Mesothelial cell of epicardium (in vitro differentiated cells): ENCODE measurements around the gene CRYGB. TPM values are rescaled to one million over a fixed set of nuclear protein-coding genes. Genes with fewer than 3 reads are reported as not detected.

Source experiments
- DNase-seq, 2 experiments: peaks; one replicate each; pipeline ENCODE4 v3.0.0; 2021; ENCODE audit warnings: low spot score in 2 of 2; ENCODE audit not compliant: unreplicated experiment in 2 of 2
- H3K27ac Mint-ChIP-seq: 2 replicates; pipeline ENCODE4 v1.8.0; 2021; ENCODE audit warnings: mixed read lengths
- H3K27me3 Mint-ChIP-seq: 2 replicates; pipeline ENCODE4 v1.8.0; 2021; ENCODE audit warnings: low read depth, mixed read lengths
- H3K36me3 Mint-ChIP-seq: 2 replicates; pipeline ENCODE4 v1.8.0; 2021; ENCODE audit warnings: mixed read lengths
- H3K4me1 Mint-ChIP-seq: 2 replicates; pipeline ENCODE4 v1.8.0; 2021; ENCODE audit warnings: mixed read lengths
- H3K4me3 Mint-ChIP-seq: 2 replicates; pipeline ENCODE4 v1.8.0; 2021; ENCODE audit warnings: mild to moderate bottlenecking, moderate library complexity, mixed read lengths
- H3K9me3 Mint-ChIP-seq: 2 replicates; pipeline ENCODE4 v1.8.0; 2021; ENCODE audit warnings: mixed read lengths
- total RNA-seq: library from RNA; stranded (reverse); gene quantifications from 3 replicates; pipeline ENCODE4 v1.2.1, GENCODE V29; 2021
- TF ChIP-seq, protein P1 (sequence below): fragments of 200-600 bp; sonication (generic); IDR thresholded peaks from one replicate; pipeline ENCODE4 v1.5.0; 2021; ENCODE audit warnings: antibody characterized with exemption; ENCODE audit not compliant: unreplicated experiment

The CRYGB gene
- total RNA-seq, 1 donor from 2014 or later, result not detected

- Mint-ChIP-seq H3K27ac (peak overlapping the region; percentile 59), H3K27me3 (no peaks in the 10 kb centered on the region), H3K9me3 (no peaks in the 10 kb centered on the region), H3K4me1 (peaks cover 20% of the 10 kb centered on the region), H3K36me3 (no peaks in the 10 kb centered on the region), H3K4me3 (no peak overlapping the region)
- DNase-seq, result no peak
- TF ChIP-seq, protein P1, sequence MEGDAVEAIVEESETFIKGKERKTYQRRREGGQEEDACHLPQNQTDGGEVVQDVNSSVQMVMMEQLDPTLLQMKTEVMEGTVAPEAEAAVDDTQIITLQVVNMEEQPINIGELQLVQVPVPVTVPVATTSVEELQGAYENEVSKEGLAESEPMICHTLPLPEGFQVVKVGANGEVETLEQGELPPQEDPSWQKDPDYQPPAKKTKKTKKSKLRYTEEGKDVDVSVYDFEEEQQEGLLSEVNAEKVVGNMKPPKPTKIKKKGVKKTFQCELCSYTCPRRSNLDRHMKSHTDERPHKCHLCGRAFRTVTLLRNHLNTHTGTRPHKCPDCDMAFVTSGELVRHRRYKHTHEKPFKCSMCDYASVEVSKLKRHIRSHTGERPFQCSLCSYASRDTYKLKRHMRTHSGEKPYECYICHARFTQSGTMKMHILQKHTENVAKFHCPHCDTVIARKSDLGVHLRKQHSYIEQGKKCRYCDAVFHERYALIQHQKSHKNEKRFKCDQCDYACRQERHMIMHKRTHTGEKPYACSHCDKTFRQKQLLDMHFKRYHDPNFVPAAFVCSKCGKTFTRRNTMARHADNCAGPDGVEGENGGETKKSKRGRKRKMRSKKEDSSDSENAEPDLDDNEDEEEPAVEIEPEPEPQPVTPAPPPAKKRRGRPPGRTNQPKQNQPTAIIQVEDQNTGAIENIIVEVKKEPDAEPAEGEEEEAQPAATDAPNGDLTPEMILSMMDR, result no peak
Measured at GRCh38 chr2:208097313-208097712, 48.6 kb downstream of the CRYGB start.

GRCh38 chr2:208096080-208096479 lies 49.9 kb downstream of the CRYGB start:
- DNase-seq, result no peak
- TF ChIP-seq, protein P1, result no peak
- Mint-ChIP-seq H3K4me3 (no peak overlapping the region), H3K27me3 (no peaks in the 10 kb centered on the region), H3K4me1 (peaks cover 25% of the 10 kb centered on the region), H3K36me3 (no peaks in the 10 kb centered on the region), H3K27ac (peak overlapping the region; percentile 75), H3K9me3 (no peaks in the 10 kb centered on the region)

- Mint-ChIP-seq H3K27me3 (no peaks in the 10 kb centered on the region), H3K27ac (peak overlapping the region; percentile 69), H3K36me3 (no peaks in the 10 kb centered on the region), H3K4me3 (no peak overlapping the region), H3K9me3 (peaks cover 12% of the 10 kb centered on the region), H3K4me1 (peaks cover 25% of the 10 kb centered on the region)
- no peak for DNase-seq
- TF ChIP-seq, protein P1, result no peak
Measured at GRCh38 chr2:208093128-208093527, 52.8 kb downstream of the CRYGB start.

Other genes starting within 250 kb of the CRYGB start
- gene PLEKHM3, start 120.6 kb downstream of the CRYGB start, total RNA-seq, result 14.7 to 16.2 TPM (median 15.1 TPM) in 3 replicates
- not detected in 3 replicates for gene CRYGD, start 21.6 kb downstream of the CRYGB start, total RNA-seq
- gene CRYGC, start 16.3 kb downstream of the CRYGB start, total RNA-seq, result not detected in 3 replicates
- gene CRYGA, start 17.4 kb upstream of the CRYGB start, total RNA-seq, result not detected in 3 replicates
- not detected in 3 replicates for gene C2orf80, start 43.9 kb upstream of the CRYGB start, total RNA-seq
- 82.9 to 89.3 TPM (median 87.7 TPM) in 3 replicates for gene IDH1, start 108.9 kb upstream of the CRYGB start, total RNA-seq
- 41.4 to 46.7 TPM (median 46.4 TPM) in 3 replicates for gene PIKFYVE, start 120.1 kb upstream of the CRYGB start, total RNA-seq